Endothelial cell of umbilical vein (primary cell): ENCODE measurements around the gene ZNF329. TPM values are rescaled to one million over a fixed set of nuclear protein-coding genes. Genes with fewer than 3 reads are reported as not detected.
"Not testable (repeated sequence)": the region's sequence is repeated elsewhere in the genome, so short reads cannot be mapped to it uniquely, and the experiment has no call there.

Experiments used
- BruUV-seq: library from RNA; stranded (reverse); fragments of 400-500 nt; replicated peaks from 2 replicates; lab custom pipeline; 2021; lab: Mats Ljungman, UMichigan
- CTCF ChIA-PET: fragments of 300-600, 350-600 bp; sonication (Branson Sonifier 250); formaldehyde crosslinking; loops from one replicate; lab custom pipeline; 2021; ENCODE audit warnings: antibody characterized with exemption, inconsistent platforms; lab: Charles Lee
- POLR2A ChIA-PET: fragments of 300-600, 350-600 bp; sonication (Branson Sonifier 250); formaldehyde crosslinking; loops from one replicate; lab custom pipeline; 2021; ENCODE audit warnings: antibody characterized with exemption, inconsistent platforms; lab: Charles Lee
- DNase-seq: peaks from one replicate; pipeline ENCODE4 v3.0.0-alpha.2; 2011; ENCODE audit warnings: low read depth, low spot score
- FAIRE-seq: peaks from 2 replicates; lab custom pipeline; 2011; peaks lifted over from hg19 to GRCh38; lab: Jason Lieb, UNC
- H2AFZ ChIP-seq: 2 replicates; pipeline ENCODE4 v1.6.0; 2012; ENCODE audit warnings: low read depth, low read length, control low read depth, inconsistent platforms
- H3K27ac ChIP-seq: 2 replicates; pipeline ENCODE4 v1.5.1; 2011; ENCODE audit warnings: low read depth, mild to moderate bottlenecking, control low read depth, low read length, moderate library complexity; ENCODE audit not compliant: insufficient read depth
- H3K27me3 ChIP-seq, 2 experiments: 2 replicates each; pipeline versions ENCODE4 v1.6.0 to v1.6.1; 2011; ENCODE audit warnings: low read length in 2 of 2, mixed read lengths in 1 of 2; ENCODE audit not compliant: control insufficient read depth in 2 of 2, insufficient read depth in 2 of 2
- H3K36me3 ChIP-seq, 2 experiments: 2 replicates in 1 of 2; 3 replicates in 1 of 2; pipeline ENCODE4 v1.5.1; 2011; ENCODE audit warnings: low read length in 2 of 2, mild to moderate bottlenecking in 1 of 2, moderate library complexity in 1 of 2; ENCODE audit not compliant: control insufficient read depth in 2 of 2, insufficient read depth in 2 of 2; ENCODE audit errors: extremely low read depth in 1 of 2
- H3K4me1 ChIP-seq: 3 replicates; pipeline ENCODE4 v1.5.1; 2011; ENCODE audit warnings: mild to moderate bottlenecking, low read length; ENCODE audit not compliant: control insufficient read depth, insufficient read depth; ENCODE audit errors: extremely low read depth
- H3K4me2 ChIP-seq: 2 replicates; pipeline ENCODE4 v1.6.1; 2011; ENCODE audit warnings: low read length, control low read depth, mixed read lengths; ENCODE audit not compliant: insufficient read depth
- H3K4me3 ChIP-seq, 3 experiments: fragments of 200-600 bp in 1 of 3; sonication (generic), shearing (Covaris generic) in 1 of 3; replicated peaks in 1 of 3; 2 replicates each; pipeline ENCODE4 v1.5.1; 2011 to 2016; ENCODE audit warnings: control low read depth in 3 of 3, low read length in 3 of 3, mild to moderate bottlenecking in 2 of 3, inconsistent platforms in 1 of 3, low read depth in 1 of 3, moderate library complexity in 1 of 3; ENCODE audit not compliant: insufficient read depth in 1 of 3
- H3K79me2 ChIP-seq: 2 replicates; pipeline ENCODE4 v1.6.0; 2012; ENCODE audit warnings: low read length, inconsistent platforms; ENCODE audit not compliant: control insufficient read depth, insufficient read depth
- H3K9ac ChIP-seq: replicated peaks from 2 replicates; pipeline ENCODE3; 2011; ENCODE audit warnings: low read length, control low read depth; ENCODE audit not compliant: insufficient read depth; ENCODE audit errors: extremely low read depth
- H3K9me1 ChIP-seq: replicated peaks from 3 replicates; pipeline ENCODE4 v1.6.0; 2011; ENCODE audit warnings: mild to moderate bottlenecking, low read length; ENCODE audit not compliant: control insufficient read depth, insufficient read depth; ENCODE audit errors: extremely low read depth
- H3K9me3 ChIP-seq: replicated peaks from 2 replicates; pipeline ENCODE4 v1.5.1; 2012; ENCODE audit warnings: low read length, inconsistent platforms; ENCODE audit not compliant: control insufficient read depth, insufficient read depth
- H4K20me1 ChIP-seq: replicated peaks from 2 replicates; pipeline ENCODE3; 2011; ENCODE audit warnings: mild to moderate bottlenecking, low read length; ENCODE audit not compliant: control insufficient read depth, insufficient read depth; ENCODE audit errors: extremely low read depth
- CTCF ChIP-seq, 2 donors: IDR thresholded peaks; 1 replicate in 1 of 2; 2 replicates in 1 of 2; pipeline ENCODE4 v1.5.1; 2011; ENCODE audit warnings: low read length in 2 of 2, mild to moderate bottlenecking in 2 of 2, moderate library complexity in 2 of 2, control low read depth in 1 of 2, inconsistent platforms in 1 of 2, low read depth in 1 of 2; ENCODE audit not compliant: insufficient read depth in 1 of 2; ENCODE audit errors: extremely low read depth in 1 of 2
- EZH2 ChIP-seq: IDR thresholded peaks from 2 replicates; pipeline ENCODE4 v1.6.1; 2012; ENCODE audit warnings: borderline replicate concordance, low read depth, mild to moderate bottlenecking, moderate library complexity, low read length, inconsistent platforms; ENCODE audit not compliant: severe bottlenecking
- FOS ChIP-seq: IDR thresholded peaks from 2 replicates; pipeline ENCODE4 v1.6.1; 2011; ENCODE audit warnings: mild to moderate bottlenecking, low read length, moderate library complexity, borderline replicate concordance; ENCODE audit not compliant: insufficient read depth
- GATA2 ChIP-seq: IDR thresholded peaks from 2 replicates; pipeline ENCODE4 v1.7.0; 2011; ENCODE audit warnings: low read depth, mild to moderate bottlenecking, moderate library complexity, mixed read lengths, low read length; ENCODE audit not compliant: insufficient read length, insufficient read depth
- JUN ChIP-seq: IDR thresholded peaks from 2 replicates; pipeline ENCODE4 v1.6.1; 2011; ENCODE audit warnings: borderline replicate concordance, low read depth; ENCODE audit not compliant: insufficient read length, insufficient read depth
- MAX ChIP-seq: IDR thresholded peaks from 2 replicates; pipeline ENCODE4 v1.6.1; 2011; ENCODE audit not compliant: insufficient read depth, insufficient read length
- MYC ChIP-seq: IDR thresholded peaks from one replicate; pipeline ENCODE4 v1.6.1; 2011; ENCODE audit warnings: mild to moderate bottlenecking, low read depth, low read length
- POLR2A ChIP-seq: IDR thresholded peaks from 2 replicates; pipeline ENCODE4 v1.6.1; 2012; ENCODE audit warnings: low read depth, mild to moderate bottlenecking, control low read depth, low read length
- POLR2AphosphoS5 ChIP-seq: IDR thresholded peaks from 2 replicates; pipeline ENCODE4 v1.6.1; 2012; ENCODE audit warnings: low read depth, mild to moderate bottlenecking, control low read depth, low read length, moderate library complexity; ENCODE audit not compliant: insufficient read depth
- dilution Hi-C: fragments of 300-500 bp; cut with MboI; formaldehyde crosslinking; loops from one replicate; pipeline ENCODE4 v1.15.0; 2019; ENCODE audit warnings: low sequenced_read_pairs; ENCODE audit not compliant: extremely low pct_ligation_motif_present
- intact Hi-C: fragments of 100-400 bp; cut with micrococcal nuclease; formaldehyde crosslinking; loops from one replicate; pipeline ENCODE4 v1.10.0; 2022
- polyA plus RNA-seq, 4 experiments: library from polyadenylated mRNA; depleted of rRNA in 3 of 4; stranded (reverse) in 3 of 4; unstranded in 1 of 4; fragments of >200 nt; gene quantifications; 2 replicates each; pipeline versions ENCODE4 v1.2.1 to v1.2.3, GENCODE V29; 2011 to 2012; ENCODE audit warnings: missing spikeins in 1 of 4
- total RNA-seq: library from RNA; stranded (reverse); gene quantifications from 2 replicates; pipeline ENCODE4 v1.2.3, GENCODE V29; 2021

ZNF329 gene
- total and polyA plus RNA-seq, 2 donors (not counting 3 experiments of a cell fraction or from before 2014, with no cell fraction given): 3.0 to 5.3 TPM

GRCh38 chr19:58147475-58147874 is 3.1 kb downstream of the ZNF329 start:
- H3K4me2 ChIP-seq, dilution Hi-C loops, H3K36me3 ChIP-seq, H4K20me1 ChIP-seq, H3K9ac ChIP-seq, H3K27ac ChIP-seq, POLR2A ChIA-PET, intact Hi-C loops, H3K9me3 ChIP-seq, DNase-seq, FAIRE-seq, H3K27me3 ChIP-seq, H2AFZ ChIP-seq, BruUV-seq, CTCF ChIA-PET, H3K4me3 ChIP-seq, H3K4me1 ChIP-seq, H3K9me1 ChIP-seq, H3K79me2 ChIP-seq: not testable (repeated sequence)

GRCh38 chr19:58145849-58146248 is 4.7 kb downstream of the ZNF329 start:
- Histone ChIP-seq H3K27me3 (no peaks in the 10 kb centered on the region), H3K36me3 (peaks cover 0 to 3% of the 10 kb centered on the region in 2 experiments), H3K9me3 (no peaks in the 10 kb centered on the region), H3K4me3 (no peak overlapping the region), H3K27ac (no peak overlapping the region), H4K20me1 (no peaks in the 10 kb centered on the region), H2AFZ (no peak overlapping the region), H3K9ac (no peak overlapping the region), H3K4me1 (no peaks in the 10 kb centered on the region), H3K79me2 (peaks cover 3% of the 10 kb centered on the region), H3K9me1 (no peaks in the 10 kb centered on the region), H3K4me2 (no peak overlapping the region)
- FAIRE-seq: no peak
- intact Hi-C loops: no loop called here
- DNase-seq: no peak
- BruUV-seq: no TSS peak
- ChIA-PET CTCF (no interaction called here), POLR2A (interaction anchor here (0.6 kb wide), 1 partner anchor 274 kb away, joined by 3 read pairs; no protein-coding TSS in a partner anchor)
- TF ChIP-seq MYC (no peak), POLR2A (no peak), GATA2 (no peak), MAX (no peak), EZH2 (no peak), JUN (no peak), FOS (no peak), CTCF (IDR thresholded peaks at IDR 0.05; ENCODE audit: extremely low read depth in 1 of 2, insufficient read depth in 1 of 2, low read depth in 1 of 2, low read length in 2 of 2) (no peak), POLR2AphosphoS5 (no peak)
- dilution Hi-C loops: no loop called here
